ENCODE data around the gene F8A2.
"Not testable (repeated sequence)": the region's sequence is repeated elsewhere in the genome, so short reads cannot be mapped to it uniquely, and the experiment has no call there.

Gene F8A2

GRCh38 chrX:155379802-155380201 is 2.1 kb upstream of the F8A2 start:
- H3K4me1 ChIP-seq (ENCODE audit: control insufficient read depth in 1 of 2, insufficient read depth in 2 of 2, low read length in 2 of 2); H2BK5ac ChIP-seq (ENCODE audit: low read depth, low read length, poor library complexity); H2AFZ ChIP-seq (ENCODE audit: insufficient read depth, low read length, poor library complexity); H2BK12ac ChIP-seq (ENCODE audit: low read length); H4K8ac ChIP-seq (ENCODE audit: low read depth, low read length); H3K79me2 ChIP-seq (ENCODE audit: control insufficient read depth, insufficient read depth, low read length, poor library complexity); H3K9ac ChIP-seq (ENCODE audit: low read length); H3K18ac ChIP-seq (ENCODE audit: low read length); H4K91ac ChIP-seq (ENCODE audit: low read depth, low read length); H3K4me3 ChIP-seq (ENCODE audit: low read depth, low read length); H3K79me1 ChIP-seq (ENCODE audit: low read length); H3K36me3 ChIP-seq (ENCODE audit: control insufficient read depth in 1 of 2, insufficient read depth in 2 of 2, low read length in 2 of 2); H3K9me3 ChIP-seq (ENCODE audit: insufficient read depth, low read depth, low read length); H3K27ac ChIP-seq (ENCODE audit: low read depth, low read length); H4K12ac ChIP-seq (ENCODE audit: low read depth, low read length); H2AK5ac ChIP-seq (ENCODE audit: low read length); H3K27me3 ChIP-seq (ENCODE audit: insufficient read depth, low read length); H3K14ac ChIP-seq (ENCODE audit: low read length); H3K4me2 ChIP-seq (ENCODE audit: low read length); H3K4ac ChIP-seq (ENCODE audit: low read depth, low read length); DNase-seq; H2BK120ac ChIP-seq (ENCODE audit: insufficient read depth, low read length, poor library complexity); H3K23ac ChIP-seq (ENCODE audit: low read length): not testable (repeated sequence)
- whole genome bisulfite sequencing (ENCODE audit: extremely low coverage, insufficient coverage, insufficient read length): no CpG with 5 or more reads among the region's 7 CpGs

- H2BK120ac ChIP-seq (ENCODE audit: insufficient read depth, low read length, poor library complexity); H3K4ac ChIP-seq (ENCODE audit: low read depth, low read length); H3K4me2 ChIP-seq (ENCODE audit: low read length); H3K14ac ChIP-seq (ENCODE audit: low read length); H2AK5ac ChIP-seq (ENCODE audit: low read length); H3K27ac ChIP-seq (ENCODE audit: low read depth, low read length); DNase-seq; H4K8ac ChIP-seq (ENCODE audit: low read depth, low read length); H2AFZ ChIP-seq (ENCODE audit: insufficient read depth, low read length, poor library complexity); H2BK12ac ChIP-seq (ENCODE audit: low read length); H4K12ac ChIP-seq (ENCODE audit: low read depth, low read length); H3K9me3 ChIP-seq (ENCODE audit: insufficient read depth, low read depth, low read length); H3K18ac ChIP-seq (ENCODE audit: low read length); H3K9ac ChIP-seq (ENCODE audit: low read length); H3K4me3 ChIP-seq (ENCODE audit: low read depth, low read length); H3K23ac ChIP-seq (ENCODE audit: low read length); H4K91ac ChIP-seq (ENCODE audit: low read depth, low read length); H3K36me3 ChIP-seq (ENCODE audit: control insufficient read depth in 1 of 2, insufficient read depth in 2 of 2, low read length in 2 of 2); H3K79me2 ChIP-seq (ENCODE audit: control insufficient read depth, insufficient read depth, low read length, poor library complexity); H3K27me3 ChIP-seq (ENCODE audit: insufficient read depth, low read length); H2BK5ac ChIP-seq (ENCODE audit: low read depth, low read length, poor library complexity); H3K4me1 ChIP-seq (ENCODE audit: control insufficient read depth in 1 of 2, insufficient read depth in 2 of 2, low read length in 2 of 2); H3K79me1 ChIP-seq (ENCODE audit: low read length): not testable (repeated sequence)
- WGBS (ENCODE audit: extremely low coverage, insufficient coverage, insufficient read length): no CpG with 5 or more reads among the region's 64 CpGs
Observed at GRCh38 chrX:155382529-155382967, 653 bp downstream of the F8A2 start.

- Histone ChIP-seq H3K14ac (ENCODE audit: low read length) (no peak overlapping the region), H3K4ac (ENCODE audit: low read depth, low read length) (no peak overlapping the region), H3K36me3 (ENCODE audit: control insufficient read depth in 1 of 2, insufficient read depth in 2 of 2, low read length in 2 of 2) (peaks cover 0 to 2% of the 10 kb centered on the region in 2 experiments), H3K79me2 (ENCODE audit: control insufficient read depth, insufficient read depth, low read length, poor library complexity) (no peaks in the 10 kb centered on the region), H3K4me2 (ENCODE audit: low read length) (no peak overlapping the region), H4K8ac (ENCODE audit: low read depth, low read length) (no peak overlapping the region), H2AK5ac (ENCODE audit: low read length) (no peak overlapping the region), H3K9me3 (ENCODE audit: insufficient read depth, low read depth, low read length) (peaks cover 2% of the 10 kb centered on the region), H2BK12ac (ENCODE audit: low read length) (no peak overlapping the region), H3K23ac (ENCODE audit: low read length) (no peak overlapping the region), H4K91ac (ENCODE audit: low read depth, low read length) (no peak overlapping the region), H3K4me1 (ENCODE audit: control insufficient read depth in 1 of 2, insufficient read depth in 2 of 2, low read length in 2 of 2) (no peaks in the 10 kb centered on the region), H3K18ac (ENCODE audit: low read length) (no peak overlapping the region), H2BK5ac (ENCODE audit: low read depth, low read length, poor library complexity) (no peak overlapping the region), H3K79me1 (ENCODE audit: low read length) (no peaks in the 10 kb centered on the region), H3K4me3 (ENCODE audit: low read depth, low read length) (no peak overlapping the region), H4K12ac (ENCODE audit: low read depth, low read length) (no peak overlapping the region), H3K27me3 (ENCODE audit: insufficient read depth, low read length) (no peaks in the 10 kb centered on the region), H3K9ac (ENCODE audit: low read length) (no peak overlapping the region), H3K27ac (ENCODE audit: low read depth, low read length) (no peak overlapping the region), H2BK120ac (ENCODE audit: insufficient read depth, low read length, poor library complexity) (no peak overlapping the region), H2AFZ (ENCODE audit: insufficient read depth, low read length, poor library complexity) (no peak overlapping the region)
- DNase-seq: no peak
- no CpG with 5 or more reads among the region's 8 CpGs for WGBS (ENCODE audit: extremely low coverage, insufficient coverage, insufficient read length)
Observed at GRCh38 chrX:155389634-155390033, 7.7 kb downstream of the F8A2 start.

- not testable (repeated sequence) for H3K9me3 ChIP-seq (ENCODE audit: insufficient read depth, low read depth, low read length); H3K79me2 ChIP-seq (ENCODE audit: control insufficient read depth, insufficient read depth, low read length, poor library complexity); H2BK12ac ChIP-seq (ENCODE audit: low read length); H3K36me3 ChIP-seq (ENCODE audit: control insufficient read depth in 1 of 2, insufficient read depth in 2 of 2, low read length in 2 of 2); H3K18ac ChIP-seq (ENCODE audit: low read length); H2BK5ac ChIP-seq (ENCODE audit: low read depth, low read length, poor library complexity); H3K14ac ChIP-seq (ENCODE audit: low read length); H3K23ac ChIP-seq (ENCODE audit: low read length); H3K27ac ChIP-seq (ENCODE audit: low read depth, low read length); H3K4ac ChIP-seq (ENCODE audit: low read depth, low read length); H2AFZ ChIP-seq (ENCODE audit: insufficient read depth, low read length, poor library complexity); H3K79me1 ChIP-seq (ENCODE audit: low read length); H3K9ac ChIP-seq (ENCODE audit: low read length); H3K27me3 ChIP-seq (ENCODE audit: insufficient read depth, low read length); H4K91ac ChIP-seq (ENCODE audit: low read depth, low read length); H3K4me3 ChIP-seq (ENCODE audit: low read depth, low read length); H3K4me1 ChIP-seq (ENCODE audit: control insufficient read depth in 1 of 2, insufficient read depth in 2 of 2, low read length in 2 of 2); H3K4me2 ChIP-seq (ENCODE audit: low read length); H2AK5ac ChIP-seq (ENCODE audit: low read length); H4K12ac ChIP-seq (ENCODE audit: low read depth, low read length); H4K8ac ChIP-seq (ENCODE audit: low read depth, low read length); H2BK120ac ChIP-seq (ENCODE audit: insufficient read depth, low read length, poor library complexity)
- no CpG with 5 or more reads among the region's 7 CpGs for whole genome bisulfite sequencing (ENCODE audit: extremely low coverage, insufficient coverage, insufficient read length)
- DNase-seq: peak; percentile 74 to 77
Observed at GRCh38 chrX:155394747-155395276, 12.9 kb downstream of the F8A2 start.
